22Rv1 (cell line): ENCODE results near the gene UBA52.

Experiments used
- H3K27ac ChIP-seq: fragments of 450-650 bp; 2 replicates; pipeline ENCODE4 v1.5.1; 2017
- ZFX ChIP-seq: fragments of 450-650 bp; IDR thresholded peaks from 2 replicates; pipeline ENCODE4 v1.6.1; 2017; ENCODE audit warnings: antibody characterized with exemption, borderline replicate concordance
- TF ChIP-seq, protein P1 (sequence below): fragments of 450-650 bp; IDR thresholded peaks from 2 replicates; pipeline ENCODE4 v1.5.1; 2017; ENCODE audit warnings: mild to moderate bottlenecking

The UBA52 gene

DNA sequence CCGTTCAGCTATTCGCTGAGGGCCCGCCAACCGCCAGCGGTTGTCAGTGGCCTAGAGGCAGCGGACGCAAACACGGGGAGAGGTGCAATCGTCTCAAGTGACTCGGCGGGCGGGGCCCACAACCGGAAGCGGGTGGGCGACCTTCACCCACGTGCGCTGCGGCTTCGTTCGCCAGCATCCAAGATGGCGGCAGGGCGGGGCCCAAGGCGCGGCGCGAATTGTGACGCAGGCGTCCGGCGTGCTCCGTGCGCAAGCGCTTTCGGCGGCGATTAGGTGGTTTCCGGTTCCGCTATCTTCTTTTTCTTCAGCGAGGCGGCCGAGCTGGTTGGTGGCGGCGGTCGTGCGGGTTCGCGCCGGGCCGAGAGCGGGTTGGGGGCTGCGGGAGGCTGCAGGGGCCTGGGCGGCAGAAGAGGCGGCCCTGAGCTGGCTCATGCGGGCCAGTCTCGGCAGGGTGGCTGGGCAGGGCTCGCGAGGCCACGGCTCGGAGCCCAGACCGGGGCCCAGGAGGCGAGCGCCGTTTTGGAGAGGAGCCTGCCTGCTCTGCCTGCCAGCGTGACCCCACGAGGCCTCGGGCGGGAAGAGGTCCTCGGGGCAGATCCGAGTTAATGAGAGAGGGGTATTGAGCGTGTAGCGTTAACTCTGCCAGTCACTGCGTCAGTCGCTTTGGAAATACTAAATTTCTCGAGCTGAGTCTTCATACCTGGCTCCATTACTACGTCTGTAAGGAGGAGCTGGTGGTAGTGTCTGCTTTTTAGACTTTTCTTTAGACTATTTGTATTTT is at the start of gene UBA52:
TSS of gene UBA52 (plus strand) at position 294 of the 781 bp plus-strand sequence. CDS start 1,444 bp downstream, outside the sequence.
- TF ChIP-seq, protein P1, sequence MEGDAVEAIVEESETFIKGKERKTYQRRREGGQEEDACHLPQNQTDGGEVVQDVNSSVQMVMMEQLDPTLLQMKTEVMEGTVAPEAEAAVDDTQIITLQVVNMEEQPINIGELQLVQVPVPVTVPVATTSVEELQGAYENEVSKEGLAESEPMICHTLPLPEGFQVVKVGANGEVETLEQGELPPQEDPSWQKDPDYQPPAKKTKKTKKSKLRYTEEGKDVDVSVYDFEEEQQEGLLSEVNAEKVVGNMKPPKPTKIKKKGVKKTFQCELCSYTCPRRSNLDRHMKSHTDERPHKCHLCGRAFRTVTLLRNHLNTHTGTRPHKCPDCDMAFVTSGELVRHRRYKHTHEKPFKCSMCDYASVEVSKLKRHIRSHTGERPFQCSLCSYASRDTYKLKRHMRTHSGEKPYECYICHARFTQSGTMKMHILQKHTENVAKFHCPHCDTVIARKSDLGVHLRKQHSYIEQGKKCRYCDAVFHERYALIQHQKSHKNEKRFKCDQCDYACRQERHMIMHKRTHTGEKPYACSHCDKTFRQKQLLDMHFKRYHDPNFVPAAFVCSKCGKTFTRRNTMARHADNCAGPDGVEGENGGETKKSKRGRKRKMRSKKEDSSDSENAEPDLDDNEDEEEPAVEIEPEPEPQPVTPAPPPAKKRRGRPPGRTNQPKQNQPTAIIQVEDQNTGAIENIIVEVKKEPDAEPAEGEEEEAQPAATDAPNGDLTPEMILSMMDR, result no peak
- no peak for TF ChIP-seq ZFX
- H3K27ac ChIP-seq, result peak within 1 kb of the TSS; percentile 97

- H3K27ac ChIP-seq, result peak overlapping the region; percentile 74
- TF ChIP-seq ZFX, result no peak
- TF ChIP-seq, protein P1, result no peak
These were observed 49.4 kb upstream of the UBA52 start for GRCh38 chr19:18522124-18522861.

- peak overlapping the region; percentile 29; the same call in 1 of the 2 replicates for H3K27ac ChIP-seq
These were observed 48.7 kb upstream of the UBA52 start for GRCh38 chr19:18522862-18523440.

- TF ChIP-seq, protein P1, result no peak
- no peak for TF ChIP-seq ZFX
- H3K27ac ChIP-seq, result no peak overlapping the region
These were observed 47.8 kb upstream of the UBA52 start for GRCh38 chr19:18523841-18524240.

GRCh38 chr19:18526316-18526715 is 45.3 kb upstream of the UBA52 start:
- TF ChIP-seq ZFX, result no peak
- TF ChIP-seq, protein P1, result no peak
- H3K27ac ChIP-seq, result no peak overlapping the region

GRCh38 chr19:18529782-18530181 is 41.9 kb upstream of the UBA52 start:
- TF ChIP-seq ZFX, result no peak
- TF ChIP-seq, protein P1, result no peak
- H3K27ac ChIP-seq, result no peak overlapping the region

DNA sequence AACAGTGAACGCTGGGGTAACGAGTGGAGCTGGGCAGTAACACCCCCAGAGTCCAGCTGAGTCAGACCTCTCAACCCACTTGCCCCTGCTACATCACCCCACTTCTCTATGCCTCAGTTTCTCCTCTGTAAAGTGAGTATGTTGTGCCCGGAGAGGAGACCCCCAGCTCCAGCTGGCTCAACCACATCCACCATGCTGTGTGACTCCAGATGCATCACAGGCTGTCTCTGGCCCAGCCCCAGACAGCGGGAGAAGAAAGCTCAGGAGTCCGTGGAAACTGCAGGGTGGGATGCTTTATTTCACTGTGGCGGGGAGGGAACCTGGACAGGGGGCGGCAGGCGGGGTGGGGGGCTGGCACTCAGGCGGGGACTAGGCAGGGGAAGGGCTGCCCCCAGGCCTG is 40.2 kb upstream of the UBA52 start:
- H3K27ac ChIP-seq, result no peak overlapping the region
- TF ChIP-seq ZFX, result no peak
